ENCODE results near the gene GLI3.

Gene GLI3

DNA sequence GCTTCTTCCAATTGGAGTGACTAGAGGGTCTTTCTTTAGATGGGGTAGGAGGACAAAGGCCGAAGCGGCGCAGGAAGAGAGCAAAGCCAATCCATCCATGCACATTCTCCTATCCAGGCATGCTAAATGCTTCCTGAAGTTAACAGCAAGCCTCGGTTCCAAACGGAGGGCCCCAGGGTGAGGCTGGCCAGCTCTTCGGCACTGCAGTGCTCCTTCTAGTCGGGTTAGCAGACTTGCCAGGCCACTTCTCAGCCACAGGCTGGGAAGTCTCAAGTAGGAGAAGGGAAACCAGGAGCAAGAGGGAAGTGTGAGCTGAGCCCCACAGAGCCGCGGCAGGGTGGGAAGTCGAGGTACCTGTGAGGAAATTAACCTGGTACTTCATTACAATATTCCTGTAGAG lies 280.3 kb downstream of the GLI3 start:
- no peak for DNase-seq

DNA sequence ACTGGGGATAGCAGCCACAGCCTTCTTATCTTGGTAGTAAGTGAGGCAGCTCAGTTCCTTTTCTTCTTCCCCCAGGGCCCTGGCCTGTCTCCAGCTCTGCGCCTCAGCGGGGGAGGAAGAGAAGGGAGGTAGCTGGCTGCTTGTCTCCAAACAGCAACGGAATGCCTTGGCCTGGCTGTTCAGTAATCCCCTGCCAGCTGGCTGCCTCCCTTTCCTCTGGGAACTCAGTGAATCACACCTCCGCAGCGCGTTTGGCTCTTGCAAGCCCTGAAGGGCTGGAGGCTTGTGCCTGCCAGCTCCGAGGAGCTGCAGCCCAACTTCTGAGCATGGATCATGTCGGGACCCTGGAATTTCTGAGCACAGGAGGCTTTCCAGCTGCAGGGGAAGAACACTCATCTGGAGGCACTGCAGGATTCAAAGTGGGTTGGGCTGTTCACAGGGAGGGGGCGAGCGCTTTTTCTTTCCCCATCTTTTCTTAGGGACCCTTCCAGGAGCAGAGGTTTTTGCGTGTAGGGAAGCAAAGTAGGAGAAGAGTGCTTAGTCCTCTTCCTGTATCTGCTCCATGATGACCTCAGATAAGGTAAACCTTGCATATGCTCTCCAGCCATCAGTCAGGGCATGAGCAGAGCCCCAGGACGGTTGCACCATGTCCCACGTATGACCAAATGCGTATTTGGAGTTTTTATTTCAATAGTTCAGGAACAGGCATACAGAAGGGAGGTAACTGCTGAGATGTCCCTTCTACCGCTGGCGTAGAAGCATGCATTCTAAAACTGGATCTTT lies 280.9 kb downstream of the GLI3 start:
- DNase-seq: peak; percentile 75 to 86

DNA sequence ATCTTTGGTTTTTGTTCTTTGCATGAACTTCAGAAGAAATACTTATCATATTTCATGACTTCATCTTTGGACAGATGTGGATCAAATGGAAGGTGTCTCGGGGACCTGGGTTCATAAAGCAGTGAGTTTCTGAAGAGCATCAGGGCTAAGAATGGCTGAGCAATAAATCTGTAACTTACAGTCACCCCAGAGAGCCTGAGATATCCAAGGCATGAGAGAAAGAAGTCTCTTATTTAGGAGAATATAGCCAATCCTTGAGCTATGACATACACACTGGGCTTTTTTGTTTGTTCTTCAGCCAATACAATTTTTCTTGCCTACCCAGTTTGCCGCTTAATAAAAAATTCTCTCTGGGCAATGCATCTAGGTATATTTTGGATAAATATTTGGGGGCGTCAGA lies 281.6 kb downstream of the GLI3 start:
- no peak for DNase-seq

GRCh38 chr7:41954976-41955375 lies 282.0 kb downstream of the GLI3 start:
- no peak for DNase-seq

DNA sequence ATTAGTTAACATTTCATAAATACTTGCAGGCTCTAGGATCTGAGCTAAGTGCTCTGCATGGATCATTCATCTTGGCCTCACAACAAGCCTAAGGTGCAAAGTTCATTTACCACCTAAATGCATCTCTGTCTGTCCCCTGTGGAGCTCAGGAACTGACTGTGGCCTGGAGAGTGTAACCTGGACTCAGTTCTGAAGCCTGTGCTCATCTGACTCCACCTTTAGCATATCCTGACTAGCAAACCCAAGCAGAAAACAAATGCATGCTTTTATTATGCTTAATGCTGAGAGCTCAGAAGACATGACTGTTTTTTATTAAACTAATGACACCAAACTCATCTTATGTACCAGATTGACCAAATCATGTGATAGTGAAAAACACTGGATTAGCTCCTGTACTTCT lies 288.5 kb downstream of the GLI3 start:
- DNase-seq: no peak

DNA sequence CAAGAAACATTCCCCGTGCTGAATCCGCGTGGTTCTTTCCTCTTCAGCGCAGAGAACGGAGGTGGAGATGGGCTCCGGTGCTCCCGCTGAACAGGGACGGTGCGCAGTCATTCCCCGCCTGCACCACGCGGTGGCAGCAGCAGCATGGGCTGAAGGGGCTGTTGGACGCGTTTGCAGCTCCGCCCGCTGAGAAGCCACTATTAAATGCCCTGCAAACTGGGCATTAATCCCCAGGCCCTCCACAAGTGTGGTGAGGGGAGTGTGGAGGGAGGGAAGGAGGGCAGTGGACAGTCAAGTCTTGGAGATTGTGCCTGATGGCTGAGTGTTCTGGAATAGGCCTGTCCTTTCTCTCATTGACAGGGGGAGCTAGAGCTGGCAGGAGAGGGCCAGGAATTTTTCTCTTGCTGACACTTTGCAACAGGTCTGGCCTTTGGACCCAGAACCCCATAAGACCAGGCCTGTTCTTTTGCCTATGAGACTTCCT lies 293.9 kb downstream of the GLI3 start:
- DNase-seq: peak; percentile 80 to 83

GRCh38 chr7:41942468-41943093 lies 294.4 kb downstream of the GLI3 start:
- DNase-seq: no peak

GRCh38 chr7:41940760-41941343 lies 296.2 kb downstream of the GLI3 start:
- DNase-seq: peak; percentile 72 to 86

DNA sequence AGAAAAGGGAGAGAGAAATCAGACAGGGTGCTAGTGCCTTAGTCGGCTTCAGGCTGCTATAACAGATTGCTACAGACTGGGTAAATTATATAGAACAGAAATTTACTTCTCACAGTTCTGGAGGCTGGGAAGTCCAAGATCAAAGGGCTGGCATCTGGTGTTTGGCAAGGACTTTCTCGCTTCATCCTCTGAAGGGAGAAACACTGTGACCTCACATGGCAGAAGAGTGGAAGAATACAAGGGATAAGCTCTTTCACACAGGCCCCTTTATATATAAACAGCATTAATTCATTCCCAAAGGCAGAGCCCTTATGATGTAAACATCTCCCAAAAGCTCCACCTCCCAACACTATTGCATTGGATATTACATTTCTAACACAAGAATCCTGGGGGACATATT lies 298.6 kb downstream of the GLI3 start:
- DNase-seq: no peak

GRCh38 chr7:41933427-41933826 lies 303.6 kb downstream of the GLI3 start:
- no peak for DNase-seq

DNA sequence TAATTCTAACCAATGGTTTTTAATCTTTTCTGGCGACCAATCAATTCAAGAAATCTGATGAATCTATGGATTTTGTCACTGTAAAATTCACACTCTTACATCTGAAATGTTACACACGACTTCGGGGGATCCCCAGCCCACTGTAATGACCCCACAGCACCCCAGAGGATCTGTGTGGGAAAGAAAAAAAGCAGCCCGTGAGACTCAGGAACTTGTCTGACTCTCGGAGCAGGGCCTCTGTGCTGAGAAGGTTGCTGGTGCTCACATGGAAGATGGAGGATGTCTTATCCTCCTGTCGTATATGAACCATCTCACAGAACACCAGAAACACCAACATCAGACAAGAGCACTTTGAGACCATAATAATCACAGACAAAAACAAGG lies 305.8 kb downstream of the GLI3 start:
- no peak for DNase-seq

DNA sequence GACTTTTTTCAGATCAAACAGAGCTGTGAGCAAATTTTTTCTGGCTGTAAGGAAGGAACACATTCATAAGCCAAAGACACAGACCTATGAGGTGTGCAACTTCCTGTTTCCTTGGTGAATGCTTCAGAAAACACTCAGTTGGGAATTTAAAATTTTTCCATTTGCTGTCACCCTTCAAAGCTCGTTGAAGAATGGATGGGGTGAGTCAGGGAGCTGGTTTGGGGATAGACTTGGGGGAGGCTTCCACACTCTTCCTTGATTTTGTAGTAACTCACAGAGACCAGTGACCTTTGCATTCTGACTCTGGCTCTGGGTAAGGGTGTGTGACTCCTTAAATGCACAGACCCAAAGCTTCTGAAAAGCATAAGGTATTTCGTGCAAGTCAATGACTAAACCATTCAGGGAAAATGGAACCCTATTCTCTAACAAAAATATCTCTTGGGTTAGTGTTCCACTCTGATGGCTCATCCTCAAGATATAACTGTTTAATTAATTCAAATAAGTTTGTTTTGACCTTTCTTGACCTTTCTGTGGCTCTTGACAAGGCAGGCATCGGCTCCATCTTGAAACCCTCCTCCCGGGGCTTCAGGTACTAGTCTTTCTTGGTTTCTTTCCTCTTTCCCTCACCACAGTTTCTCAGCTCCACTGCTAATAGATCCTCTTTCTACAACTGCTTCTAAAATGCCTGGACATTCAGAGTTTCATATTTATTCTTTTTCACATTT lies 306.3 kb downstream of the GLI3 start:
- DNase-seq: no peak

GRCh38 chr7:41928781-41929180 lies 308.2 kb downstream of the GLI3 start:
- no peak for DNase-seq

- DNase-seq: no peak
Observed at GRCh38 chr7:41928166-41928565, 308.8 kb downstream of the GLI3 start.

DNA sequence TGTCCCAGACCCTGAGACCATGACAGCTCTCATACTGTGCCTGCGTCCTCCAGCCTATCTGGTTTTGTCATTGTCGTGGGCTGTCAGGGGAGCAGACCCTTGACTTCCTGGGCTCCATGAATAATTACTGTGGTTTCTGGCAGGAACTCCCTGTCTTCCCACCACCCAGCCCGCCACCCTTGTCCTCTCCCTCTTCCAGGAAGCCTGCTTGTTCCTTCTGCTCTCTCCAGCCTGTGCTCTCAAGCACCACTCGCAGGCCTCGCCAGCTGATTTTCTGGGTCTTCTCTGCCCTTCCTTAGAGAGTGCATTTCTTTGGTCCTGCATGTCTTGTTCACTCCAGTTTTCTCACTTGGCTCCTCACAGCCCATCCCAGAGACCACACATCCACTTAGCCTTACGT lies 309.6 kb downstream of the GLI3 start:
- DNase-seq: no peak

GRCh38 chr7:41925946-41926345 lies 311.1 kb downstream of the GLI3 start:
- DNase-seq: no peak

DNA sequence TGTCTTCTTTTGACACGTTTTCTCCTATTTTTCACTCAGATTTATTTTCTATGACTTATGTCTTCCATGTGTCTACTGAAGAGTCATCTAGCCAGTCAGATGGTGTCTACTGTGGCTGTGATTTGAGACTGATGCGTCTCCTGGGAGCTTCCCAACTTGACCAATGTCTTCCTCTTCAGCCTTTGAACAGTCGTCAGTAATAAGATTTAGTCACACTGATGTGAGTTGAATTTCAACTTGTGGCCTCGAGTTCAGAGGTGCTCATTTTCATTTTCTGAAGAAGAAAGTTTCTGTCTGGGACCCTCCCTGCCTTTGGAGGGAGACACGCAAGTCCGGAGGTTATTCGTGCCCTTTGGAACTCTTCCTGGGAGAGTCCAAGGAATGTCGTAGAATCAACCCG lies 312.2 kb downstream of the GLI3 start:
- DNase-seq: no peak

DNA sequence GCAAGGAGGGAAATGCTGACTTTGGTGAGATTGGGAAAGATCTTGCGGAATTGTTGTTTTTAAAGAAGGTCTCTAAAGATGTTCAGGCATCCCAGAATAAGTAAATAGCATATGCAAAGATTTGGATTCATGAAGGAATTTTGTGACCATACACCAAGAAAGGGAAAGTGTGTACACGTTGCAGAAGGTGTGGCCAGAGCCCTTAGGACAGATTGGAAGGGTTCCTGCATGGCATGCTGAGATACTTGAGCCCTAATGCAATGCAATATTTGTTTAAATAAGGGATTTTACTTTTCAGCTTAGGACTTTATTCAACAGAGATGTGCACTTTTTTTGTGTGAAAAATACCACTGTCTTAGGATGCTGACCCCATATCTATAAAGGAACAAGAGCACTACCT lies 314.6 kb downstream of the GLI3 start:
- DNase-seq: no peak

- DNase-seq: no peak
Observed at GRCh38 chr7:41921453-41921981, 315.5 kb downstream of the GLI3 start.

DNA sequence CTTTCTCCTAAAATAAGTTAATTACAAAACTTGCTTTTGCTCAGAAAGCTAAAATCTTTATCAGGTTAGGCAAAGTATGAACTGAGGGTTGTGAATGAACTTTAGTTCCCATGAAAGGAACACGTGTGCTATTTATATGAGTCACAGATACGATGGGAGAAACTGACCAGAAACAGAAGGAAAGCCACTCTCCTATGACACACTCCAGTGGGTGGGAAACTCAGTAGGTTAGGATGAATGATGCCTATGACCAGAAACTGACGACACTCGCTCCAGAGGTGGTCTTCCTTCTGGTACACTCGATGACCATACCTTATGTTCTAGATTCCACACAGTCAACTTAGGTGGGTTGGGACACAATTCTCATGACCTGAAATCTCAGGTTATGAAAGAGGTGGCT lies 318.4 kb downstream of the GLI3 start:
- no peak for DNase-seq

- DNase-seq: no peak
Observed at GRCh38 chr7:41916450-41916927, 320.5 kb downstream of the GLI3 start.

DNA sequence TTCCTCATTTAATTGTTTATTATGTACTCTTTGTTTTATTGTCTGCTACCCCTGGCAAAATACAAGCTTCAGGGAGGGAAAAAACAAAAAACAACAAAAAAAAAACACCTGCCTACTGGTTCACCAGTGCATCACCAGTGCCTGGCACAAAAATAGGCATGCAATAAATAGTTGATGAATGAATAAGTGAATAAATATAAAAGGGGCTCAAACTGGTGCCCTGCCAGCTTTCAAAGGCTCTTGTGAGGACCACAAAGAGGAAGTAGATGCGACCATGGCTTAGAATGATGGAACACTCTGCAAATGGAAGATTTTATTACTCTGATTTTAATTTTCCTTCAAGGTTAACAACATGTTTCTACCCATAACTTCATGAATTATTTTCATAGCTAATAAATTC lies 321.1 kb downstream of the GLI3 start:
- no peak for DNase-seq
